Fibroblast of mammary gland (primary cell): ENCODE measurements around the gene PARP11.

Experiments
- DNase-seq: peaks from one replicate; pipeline ENCODE4 v3.0.0-alpha.2; 2010; ENCODE audit warnings: low read depth
- H3K4me3 ChIP-seq: 2 replicates; pipeline ENCODE4 v1.5.1; 2011; ENCODE audit warnings: low read depth, mild to moderate bottlenecking, low read length, moderate library complexity; ENCODE audit not compliant: control insufficient read depth
- TF ChIP-seq, protein P1 (sequence below): conservative IDR thresholded peaks from 2 replicates; pipeline ENCODE4 v1.5.1; 2011; ENCODE audit warnings: low read depth, low read length, inconsistent platforms; ENCODE audit not compliant: control insufficient read depth, insufficient read depth

The PARP11 gene

DNA sequence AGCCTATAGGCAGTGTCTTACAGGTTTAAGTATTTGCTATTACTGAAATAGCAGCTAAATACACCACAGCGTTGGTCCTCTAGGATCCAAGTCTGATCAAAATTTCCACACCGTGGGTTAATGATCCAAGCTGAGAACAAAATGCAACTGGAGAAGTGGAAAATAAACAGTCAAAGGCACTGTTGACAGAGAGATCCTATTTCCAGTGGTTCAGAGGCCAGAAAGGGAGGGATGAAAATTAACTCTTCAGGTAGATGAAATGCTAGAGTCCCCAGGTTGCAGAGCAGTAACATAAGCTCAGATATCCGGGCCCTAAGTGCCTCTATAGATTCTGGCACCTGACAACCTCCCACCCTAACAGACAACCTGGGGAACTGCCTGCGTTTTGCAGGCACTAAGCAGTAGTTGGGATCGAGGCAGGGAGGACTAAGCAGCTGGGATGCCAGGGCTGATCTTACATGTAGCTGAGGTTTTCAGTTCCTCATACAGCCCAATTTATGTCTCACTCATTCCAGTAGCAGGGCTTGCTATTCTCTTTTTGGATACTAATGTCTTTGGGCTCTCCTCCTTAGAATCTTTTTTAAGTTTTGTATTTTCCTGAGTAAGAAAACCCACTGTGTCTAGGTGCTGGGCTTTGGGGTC is 77.6 kb downstream of the PARP11 start:
- TF ChIP-seq, protein P1, sequence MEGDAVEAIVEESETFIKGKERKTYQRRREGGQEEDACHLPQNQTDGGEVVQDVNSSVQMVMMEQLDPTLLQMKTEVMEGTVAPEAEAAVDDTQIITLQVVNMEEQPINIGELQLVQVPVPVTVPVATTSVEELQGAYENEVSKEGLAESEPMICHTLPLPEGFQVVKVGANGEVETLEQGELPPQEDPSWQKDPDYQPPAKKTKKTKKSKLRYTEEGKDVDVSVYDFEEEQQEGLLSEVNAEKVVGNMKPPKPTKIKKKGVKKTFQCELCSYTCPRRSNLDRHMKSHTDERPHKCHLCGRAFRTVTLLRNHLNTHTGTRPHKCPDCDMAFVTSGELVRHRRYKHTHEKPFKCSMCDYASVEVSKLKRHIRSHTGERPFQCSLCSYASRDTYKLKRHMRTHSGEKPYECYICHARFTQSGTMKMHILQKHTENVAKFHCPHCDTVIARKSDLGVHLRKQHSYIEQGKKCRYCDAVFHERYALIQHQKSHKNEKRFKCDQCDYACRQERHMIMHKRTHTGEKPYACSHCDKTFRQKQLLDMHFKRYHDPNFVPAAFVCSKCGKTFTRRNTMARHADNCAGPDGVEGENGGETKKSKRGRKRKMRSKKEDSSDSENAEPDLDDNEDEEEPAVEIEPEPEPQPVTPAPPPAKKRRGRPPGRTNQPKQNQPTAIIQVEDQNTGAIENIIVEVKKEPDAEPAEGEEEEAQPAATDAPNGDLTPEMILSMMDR: no peak
- DNase-seq: no peak
- H3K4me3 ChIP-seq: no peak overlapping the region

- TF ChIP-seq, protein P1: no peak
- no peak overlapping the region for H3K4me3 ChIP-seq
- DNase-seq: no peak
Measured at GRCh38 chr12:3795066-3795465, 78.1 kb downstream of the PARP11 start.

DNA sequence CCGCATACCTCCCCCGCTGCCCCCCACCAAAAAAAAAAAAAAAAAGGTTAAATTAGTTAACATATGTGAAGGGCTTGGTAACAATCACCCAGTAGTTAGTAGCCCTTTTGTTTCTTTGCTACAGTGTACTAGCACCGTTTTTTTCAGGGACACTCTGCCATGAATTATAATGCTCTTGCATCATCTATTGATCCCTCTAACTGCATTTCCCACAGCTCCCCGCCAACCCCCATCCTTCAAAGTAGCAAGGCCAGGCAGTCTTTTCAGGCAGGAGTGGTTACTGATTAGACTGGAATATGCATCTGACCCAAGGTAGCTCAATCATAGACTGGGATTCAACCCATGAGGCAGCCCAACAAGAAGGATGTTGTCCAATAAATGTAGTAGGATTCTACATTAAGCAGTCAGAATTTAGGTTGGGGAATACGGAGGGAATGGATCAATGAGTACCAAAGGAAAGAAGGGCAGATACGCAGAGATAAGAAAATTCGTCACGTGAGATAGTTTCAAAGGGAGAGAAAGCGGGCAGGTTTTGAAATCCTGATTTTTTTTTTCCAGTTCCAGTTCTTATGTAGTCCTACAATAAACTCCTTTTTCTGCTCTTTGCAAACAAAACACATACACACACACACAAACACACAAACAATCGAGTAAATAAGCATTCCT is 80.4 kb downstream of the PARP11 start:
- no peak for DNase-seq
- TF ChIP-seq, protein P1: no peak
- no peak overlapping the region for H3K4me3 ChIP-seq

DNA sequence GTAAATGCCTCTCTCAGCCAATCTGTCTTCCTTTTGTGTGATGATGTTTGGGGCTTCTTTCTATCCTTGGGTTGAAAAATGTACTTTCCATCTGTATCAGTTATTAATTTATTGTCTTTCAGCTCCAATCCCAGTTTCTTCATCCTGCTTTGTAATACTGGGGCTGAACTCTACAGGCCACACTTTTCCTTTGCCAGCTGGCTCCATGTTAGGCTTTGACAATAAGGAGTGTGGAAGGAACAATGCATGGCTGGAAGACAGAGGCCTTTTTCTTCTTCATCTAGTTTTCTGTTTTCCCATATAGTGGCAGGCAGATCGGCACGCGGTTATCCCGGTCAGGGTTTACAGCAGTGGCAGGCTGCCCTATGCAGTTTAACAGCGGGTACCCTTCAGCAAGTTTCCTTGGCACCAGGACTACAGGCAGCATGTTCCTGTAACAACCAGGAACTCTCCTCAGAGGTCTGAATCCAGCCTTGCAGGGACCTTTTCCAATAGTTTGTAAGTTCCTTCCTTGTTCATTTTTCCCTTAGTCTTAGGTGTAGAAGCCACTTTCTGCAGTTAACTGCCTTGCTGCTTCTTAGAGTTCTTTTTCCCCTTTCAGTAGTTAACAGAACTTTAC is 81.8 kb downstream of the PARP11 start:
- no peak for DNase-seq
- TF ChIP-seq, protein P1: no peak
- no peak overlapping the region for H3K4me3 ChIP-seq

GRCh38 chr12:3790642-3791041 is 82.6 kb downstream of the PARP11 start:
- H3K4me3 ChIP-seq: no peak overlapping the region
- TF ChIP-seq, protein P1: no peak
- DNase-seq: no peak

DNA sequence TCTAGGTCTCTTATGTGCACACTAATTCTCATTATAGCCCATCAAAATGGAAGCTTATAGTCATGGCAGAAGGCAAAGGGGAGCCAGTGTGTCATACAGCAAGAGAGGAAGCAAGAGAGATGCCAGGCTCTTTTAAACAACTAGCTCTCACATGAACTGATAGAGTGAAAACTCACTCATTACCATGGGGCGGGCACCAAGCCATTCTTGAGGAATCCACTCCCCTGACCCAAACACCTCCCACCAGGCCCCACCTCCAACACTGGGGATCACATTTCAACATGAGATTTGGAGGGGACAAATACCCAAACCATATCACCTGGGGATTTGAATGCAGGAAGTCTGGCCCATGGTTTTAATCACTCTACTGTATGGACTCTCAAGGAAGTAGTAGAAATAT is 83.4 kb downstream of the PARP11 start:
- DNase-seq: no peak
- TF ChIP-seq, protein P1: no peak
- no peak overlapping the region for H3K4me3 ChIP-seq
